Loucy (cell line): ENCODE results near the gene ZCCHC2.
A peak's percentile ranks its signal among the peaks of the same experiment; 100 is the strongest.

ENCODE experiments used
- H2AFZ ChIP-seq: fragments of 200-600 bp; sonication (generic); 2 replicates; pipeline ENCODE4 v1.6.0; 2016; ENCODE audit warnings: antibody characterized with exemption, mild to moderate bottlenecking, low read length, moderate library complexity
- H3F3A ChIP-seq: fragments of 200-600 bp; 2 replicates; pipeline ENCODE4 v1.6.0; 2016; ENCODE audit warnings: antibody characterized with exemption, low read depth, mild to moderate bottlenecking
- H3K27me3 ChIP-seq: fragments of 200-600 bp; sonication (generic); 2 replicates; pipeline ENCODE4 v1.6.1; 2014; ENCODE audit warnings: low read length, mild to moderate bottlenecking; ENCODE audit not compliant: insufficient read depth, poor library complexity, severe bottlenecking
- H3K36me3 ChIP-seq: fragments of 200-600 bp; sonication (generic); 2 replicates; pipeline ENCODE4 v1.6.1; 2016; ENCODE audit warnings: low read length; ENCODE audit not compliant: insufficient read depth
- H3K4me1 ChIP-seq: fragments of 200-600 bp; sonication (generic); 2 replicates; pipeline ENCODE4 v1.5.1; 2014; ENCODE audit warnings: low read length, mild to moderate bottlenecking; ENCODE audit not compliant: insufficient read depth, poor library complexity, severe bottlenecking
- H3K4me2 ChIP-seq: fragments of 200-600 bp; sonication (generic); 2 replicates; pipeline ENCODE4 v1.6.0; 2014; ENCODE audit warnings: antibody characterized with exemption, low read length, low read depth, mild to moderate bottlenecking; ENCODE audit not compliant: poor library complexity, severe bottlenecking
- H3K4me3 ChIP-seq: fragments of 200-600 bp; sonication (generic); 2 replicates; pipeline ENCODE4 v1.5.1; 2014; ENCODE audit warnings: low read length, mild to moderate bottlenecking, mixed read lengths; ENCODE audit not compliant: poor library complexity, severe bottlenecking
- H3K79me2 ChIP-seq: fragments of 200-600 bp; sonication (generic); 2 replicates; pipeline ENCODE4 v1.6.1; 2014; ENCODE audit warnings: low read length; ENCODE audit not compliant: insufficient read depth
- H3K9ac ChIP-seq: fragments of 200-600 bp; sonication (generic); 2 replicates; pipeline ENCODE4 v1.6.0; 2014; ENCODE audit warnings: mild to moderate bottlenecking, low read depth, low read length, moderate library complexity; ENCODE audit not compliant: poor library complexity, severe bottlenecking
- H3K9me2 ChIP-seq: fragments of 200-600 bp; sonication (generic); replicated peaks from 2 replicates; pipeline ENCODE4 v1.6.1; 2016; ENCODE audit warnings: low read depth, low read length, mixed read lengths
- H3K9me3 ChIP-seq: fragments of 200-600 bp; sonication (generic); 2 replicates; pipeline ENCODE4 v1.6.1; 2014; ENCODE audit warnings: mild to moderate bottlenecking, antibody characterized with exemption, low read length, low read depth; ENCODE audit not compliant: insufficient read depth
- H4K20me1 ChIP-seq: fragments of 200-600 bp; sonication (generic); 2 replicates; pipeline ENCODE4 v1.6.0; 2014; ENCODE audit warnings: antibody characterized with exemption, low read length, mild to moderate bottlenecking; ENCODE audit not compliant: insufficient read depth, poor library complexity, severe bottlenecking
- CTCF ChIP-seq: fragments of 200-600 bp; sonication (generic); conservative IDR thresholded peaks from 2 replicates; pipeline ENCODE4 v1.5.1; 2014; ENCODE audit warnings: mild to moderate bottlenecking, antibody characterized with exemption, low read length
- EZH2phosphoT487 ChIP-seq: fragments of 200-600 bp; IDR thresholded peaks from 2 replicates; pipeline ENCODE4 v1.6.1; 2018; ENCODE audit warnings: antibody characterized with exemption, mild to moderate bottlenecking, moderate library complexity, borderline replicate concordance

ZCCHC2 gene

GRCh38 chr18:62522504-62523254, at the start of gene ZCCHC2:
ZCCHC2 (plus strand) TSS chr18:62523025; CDS start chr18:62523425, 400 bp downstream.
- H3K27me3 ChIP-seq: no peaks in the 10 kb centered on the region
- H3K9me3 ChIP-seq: no peaks in the 10 kb centered on the region
- H4K20me1 ChIP-seq: peaks cover 9% of the 10 kb centered on the region
- H3F3A ChIP-seq: peaks cover 4% of the 10 kb centered on the region; the same call in 1 of the 2 replicates
- peak within 1 kb of the TSS; percentile 96 for H2AFZ ChIP-seq
- H3K9ac ChIP-seq: peak within 1 kb of the TSS; percentile 79
- peak within 1 kb of the TSS; percentile 93 for H3K4me2 ChIP-seq
- peaks cover 38% of the 10 kb centered on the region for H3K79me2 ChIP-seq
- no peaks in the 10 kb centered on the region for H3K36me3 ChIP-seq
- peaks cover 31% of the 10 kb centered on the region for H3K4me1 ChIP-seq
- TF ChIP-seq EZH2phosphoT487 (no peak), CTCF (no peak)
- peak within 1 kb of the TSS; percentile 90 for H3K4me3 ChIP-seq
- no peaks in the 10 kb centered on the region for H3K9me2 ChIP-seq

GRCh38 chr18:62479574-62479973, 43.3 kb upstream of the ZCCHC2 start:
- no peaks in the 10 kb centered on the region for H3F3A ChIP-seq
- H3K27me3 ChIP-seq: no peaks in the 10 kb centered on the region
- no peak overlapping the region for H2AFZ ChIP-seq
- no peak overlapping the region for H3K4me2 ChIP-seq
- H3K9me3 ChIP-seq: peaks cover 12% of the 10 kb centered on the region; the same call in 1 of the 2 replicates
- H4K20me1 ChIP-seq: no peaks in the 10 kb centered on the region
- no peaks in the 10 kb centered on the region for H3K4me1 ChIP-seq
- no peaks in the 10 kb centered on the region for H3K9me2 ChIP-seq
- H3K9ac ChIP-seq: no peak overlapping the region
- H3K79me2 ChIP-seq: no peaks in the 10 kb centered on the region
- TF ChIP-seq EZH2phosphoT487: no peak
- TF ChIP-seq CTCF: no peak
- no peaks in the 10 kb centered on the region for H3K36me3 ChIP-seq
- no peak overlapping the region for H3K4me3 ChIP-seq

GRCh38 chr18:62480927-62481326, 41.9 kb upstream of the ZCCHC2 start:
- no peaks in the 10 kb centered on the region for H3K36me3 ChIP-seq
- H3K4me1 ChIP-seq: no peaks in the 10 kb centered on the region
- no peak overlapping the region for H3K4me3 ChIP-seq
- TF ChIP-seq CTCF (no peak), EZH2phosphoT487 (no peak)
- H3F3A ChIP-seq: no peaks in the 10 kb centered on the region
- no peaks in the 10 kb centered on the region for H4K20me1 ChIP-seq
- no peak overlapping the region for H3K9ac ChIP-seq
- H3K79me2 ChIP-seq: no peaks in the 10 kb centered on the region
- H3K4me2 ChIP-seq: no peak overlapping the region
- no peaks in the 10 kb centered on the region for H3K9me2 ChIP-seq
- no peak overlapping the region for H2AFZ ChIP-seq
- H3K27me3 ChIP-seq: no peaks in the 10 kb centered on the region
- peaks cover 12% of the 10 kb centered on the region; the same call in 1 of the 2 replicates for H3K9me3 ChIP-seq
